Right ventricle myocardium inferior (tissue), 1 donor: ENCODE measurements around the gene NUDT21. TPM values are rescaled to one million over a fixed set of nuclear protein-coding genes. Genes with fewer than 3 reads are reported as not detected.
"Not testable (repeated sequence)": the region's sequence is repeated elsewhere in the genome, so short reads cannot be mapped to it uniquely, and the experiment has no call there.

Experiments used
- ATAC-seq: fragments of 200-7000 bp; cut with Tn5 transposase; one replicate; pipeline ENCODE4 v1.9.1; 2020; ENCODE audit warnings: mild to moderate bottlenecking, moderate library complexity
- DNase-seq: peaks from one replicate; pipeline ENCODE4 v3.0.0; 2021; ENCODE audit errors: missing footprints
- intact Hi-C: fragments of 100-400 bp; cut with DNase I; formaldehyde crosslinking; loops from one replicate; pipeline ENCODE4 v1.11.0; 2022
- total RNA-seq: library from RNA; stranded (reverse); fragmentation: NEBNext Ultra II Directional; extraction: Animal tissue kit (Norgen Biotek cat#: 25700); gene quantifications from one replicate; pipeline ENCODE4 v1.2.1, GENCODE V29; 2021
- donor health status: DM: no; HTN: yes; CAD: no; lungs with severe emphysema.

Gene NUDT21
- total RNA-seq, 1 donor from 2014 or later, result 61.9 TPM

GRCh38 chr16:56389554-56389953, 61.6 kb downstream of the NUDT21 start:
- ATAC-seq (no peak), DNase-seq (no peak)
- intact Hi-C loops, result no loop called here

DNA sequence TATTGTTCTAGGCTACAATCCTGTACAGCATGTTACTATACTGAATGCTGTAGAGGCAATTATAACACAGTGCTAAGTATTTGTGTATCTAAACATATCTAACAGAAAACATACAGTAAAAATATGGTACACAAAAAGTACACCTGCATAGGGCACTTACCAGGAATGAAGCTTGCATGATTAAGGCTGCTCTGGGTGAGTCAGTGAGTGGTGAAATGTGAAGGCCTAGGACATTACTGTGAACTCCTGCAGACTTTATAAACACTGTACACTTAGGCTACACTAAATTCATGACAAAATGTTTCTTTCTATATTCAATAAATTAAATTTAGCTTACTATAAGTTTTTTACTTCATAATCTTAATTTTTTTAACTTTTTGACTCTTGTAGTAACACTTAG, 62.9 kb downstream of the NUDT21 start:
- DNase-seq, result no peak
- no peak for ATAC-seq
- intact Hi-C loops, result no loop called here

DNA sequence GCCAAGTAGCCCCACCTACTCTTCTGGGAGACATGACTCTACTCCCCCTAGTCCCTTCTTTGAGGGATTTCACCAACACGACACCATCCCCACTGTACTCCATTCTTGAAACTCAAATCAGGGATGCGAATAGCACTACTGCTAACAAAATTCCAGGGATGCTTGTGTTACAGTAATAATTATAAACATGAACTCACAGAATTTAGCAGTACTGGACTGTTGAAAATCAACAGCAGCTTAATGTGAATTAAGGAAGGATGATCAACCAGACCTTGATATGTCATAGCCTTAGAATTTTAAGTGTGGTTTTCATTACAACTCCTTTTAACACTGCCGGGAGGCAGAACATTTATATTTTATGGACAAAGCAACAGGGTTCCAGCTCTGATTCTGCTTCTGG, 63.7 kb downstream of the NUDT21 start:
- no peak for ATAC-seq
- no peak for DNase-seq
- intact Hi-C loops, result no loop called here

DNA sequence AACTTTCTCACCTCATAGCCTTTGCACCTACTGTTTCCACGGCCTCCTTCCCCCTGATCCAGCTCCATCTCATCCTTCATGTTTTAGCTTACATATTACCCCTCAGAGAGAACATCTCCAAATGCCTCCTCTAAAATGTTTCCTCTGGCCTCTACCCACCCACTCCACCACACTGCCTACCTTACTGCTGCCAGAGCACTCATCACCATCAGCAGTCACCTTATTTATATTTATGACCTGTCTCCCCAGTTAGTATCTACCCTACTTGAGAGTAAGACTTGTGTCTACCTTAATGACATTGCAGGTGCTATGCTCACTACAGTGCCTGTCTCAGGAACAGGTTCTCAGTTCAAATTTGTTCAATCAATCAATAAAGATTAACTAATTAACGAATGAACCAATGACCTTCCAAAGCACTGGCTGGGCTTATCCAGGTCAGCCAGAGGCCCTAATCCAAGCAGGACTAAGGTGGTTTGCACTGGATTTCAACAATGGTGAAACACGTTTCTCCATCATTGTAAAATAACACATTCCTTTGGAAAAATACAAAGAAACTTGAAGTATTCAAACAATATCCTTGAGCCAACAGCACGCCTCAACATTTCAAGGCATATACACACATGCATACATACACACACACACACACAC, 66.9 kb downstream of the NUDT21 start:
- ATAC-seq (peak; percentile 31), DNase-seq (no peak)
- intact Hi-C loops, result no loop called here

DNA sequence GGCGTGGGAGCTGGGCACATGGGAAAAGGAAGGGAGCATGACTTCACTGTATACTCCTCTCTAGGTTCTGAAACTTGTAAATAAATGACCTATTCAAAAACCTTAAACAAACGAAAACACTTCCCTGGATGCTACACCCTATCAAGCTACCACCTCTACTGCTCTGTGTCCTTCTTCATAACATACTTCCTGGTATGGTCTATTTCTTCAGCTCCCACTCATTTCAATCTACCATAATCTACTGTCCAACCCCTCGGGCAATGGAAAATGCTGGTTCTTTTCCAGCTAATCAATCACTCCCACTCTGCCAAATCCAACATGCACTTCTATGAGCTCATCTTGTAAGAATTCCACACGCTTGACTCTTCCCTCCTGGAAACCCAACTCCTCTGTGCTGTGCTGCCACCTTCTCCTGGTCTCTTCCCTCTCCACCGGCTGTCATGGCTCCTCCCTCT, 68.2 kb downstream of the NUDT21 start:
- intact Hi-C loops, result no loop called here
- ATAC-seq, result no peak
- DNase-seq, result no peak

- no peak for DNase-seq
- ATAC-seq, result no peak
- intact Hi-C loops, result no loop called here
These were observed 68.7 kb downstream of the NUDT21 start for GRCh38 chr16:56382459-56382858.

- intact Hi-C loops, DNase-seq, ATAC-seq: not testable (repeated sequence)
These were observed 70.2 kb downstream of the NUDT21 start for GRCh38 chr16:56380778-56381485.

Other genes with a start within 250 kb of the NUDT21 start
- gene AMFR, start 25.8 kb downstream of the NUDT21 start, total RNA-seq, result 68.9 TPM
- gene OGFOD1, start 222 bp upstream of the NUDT21 start, total RNA-seq, result 30.6 TPM
- gene BBS2, start 68.7 kb upstream of the NUDT21 start, total RNA-seq, result 37.7 TPM
- gene MT4, start 113.7 kb upstream of the NUDT21 start, total RNA-seq, result not detected
- gene MT3, start 138.2 kb upstream of the NUDT21 start, total RNA-seq, result 5.9 TPM
- gene MT2A, start 157.3 kb upstream of the NUDT21 start, total RNA-seq, result 95.2 TPM
- gene MT1E, start 174.4 kb upstream of the NUDT21 start, total RNA-seq, result 136 TPM
- 6.7 TPM for gene MT1M, start 181.3 kb upstream of the NUDT21 start, total RNA-seq
- 2.9 TPM for gene MT1A, start 187.3 kb upstream of the NUDT21 start, total RNA-seq
- gene MT1B, start 200.6 kb upstream of the NUDT21 start, total RNA-seq, result not detected
- 2.2 TPM for gene MT1F, start 206.6 kb upstream of the NUDT21 start, total RNA-seq
- gene MT1G, start 216.7 kb upstream of the NUDT21 start, total RNA-seq, result not detected
- gene MT1H, start 218.5 kb upstream of the NUDT21 start, total RNA-seq, result not detected
- 108 TPM for gene MT1X, start 231.1 kb upstream of the NUDT21 start, total RNA-seq